GM20431 (cell line): ENCODE results near the gene NR3C2.

ENCODE experiments used
- in situ Hi-C: fragments of 300-500 bp; cut with MseI, MboI; formaldehyde crosslinking; loops from one replicate; pipeline ENCODE4 v1.15.0; 2020; ENCODE audit warnings: low sequenced_read_pairs; ENCODE audit not compliant: unreplicated experiment

The NR3C2 gene

GRCh38 chr4:148436512-148436911 lies 5.7 kb downstream of the NR3C2 start:
- in situ Hi-C loops = no loop called here

DNA sequence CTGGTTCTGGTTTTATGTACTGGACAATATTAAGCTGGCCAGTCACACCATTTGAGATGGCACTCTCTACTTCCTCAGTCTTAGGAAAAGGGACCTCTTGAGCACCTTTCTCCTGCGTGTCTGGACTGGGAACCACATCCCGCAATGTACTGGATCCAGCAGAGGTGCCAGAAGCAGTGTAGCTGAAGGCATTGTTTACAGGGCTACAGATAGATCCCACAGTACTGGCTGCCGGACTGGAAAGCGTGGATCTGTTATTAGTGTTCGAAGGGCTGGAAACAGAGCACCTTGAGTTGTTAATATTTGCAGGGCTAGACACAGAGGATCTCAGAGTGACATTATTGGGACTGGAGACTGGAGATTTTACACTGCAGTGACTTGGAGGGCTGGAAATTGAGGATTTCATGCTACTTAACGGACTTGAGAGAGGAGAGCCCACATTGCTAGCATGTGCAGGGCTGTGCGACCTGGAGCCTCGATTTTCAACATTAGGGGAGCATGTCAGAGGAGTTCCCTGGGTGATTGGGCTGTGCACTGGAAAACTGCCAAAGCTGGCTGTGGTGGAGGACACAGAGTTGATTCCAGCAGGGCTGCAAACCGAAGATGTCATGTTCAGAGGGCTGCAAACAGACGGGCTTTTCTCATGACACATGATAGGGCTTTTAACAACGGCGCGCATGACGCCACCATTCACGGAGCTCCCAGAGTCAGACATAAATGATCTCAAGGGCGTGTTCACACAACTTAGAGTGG lies 6.4 kb downstream of the NR3C2 start:
- in situ Hi-C loops = no loop called here

DNA sequence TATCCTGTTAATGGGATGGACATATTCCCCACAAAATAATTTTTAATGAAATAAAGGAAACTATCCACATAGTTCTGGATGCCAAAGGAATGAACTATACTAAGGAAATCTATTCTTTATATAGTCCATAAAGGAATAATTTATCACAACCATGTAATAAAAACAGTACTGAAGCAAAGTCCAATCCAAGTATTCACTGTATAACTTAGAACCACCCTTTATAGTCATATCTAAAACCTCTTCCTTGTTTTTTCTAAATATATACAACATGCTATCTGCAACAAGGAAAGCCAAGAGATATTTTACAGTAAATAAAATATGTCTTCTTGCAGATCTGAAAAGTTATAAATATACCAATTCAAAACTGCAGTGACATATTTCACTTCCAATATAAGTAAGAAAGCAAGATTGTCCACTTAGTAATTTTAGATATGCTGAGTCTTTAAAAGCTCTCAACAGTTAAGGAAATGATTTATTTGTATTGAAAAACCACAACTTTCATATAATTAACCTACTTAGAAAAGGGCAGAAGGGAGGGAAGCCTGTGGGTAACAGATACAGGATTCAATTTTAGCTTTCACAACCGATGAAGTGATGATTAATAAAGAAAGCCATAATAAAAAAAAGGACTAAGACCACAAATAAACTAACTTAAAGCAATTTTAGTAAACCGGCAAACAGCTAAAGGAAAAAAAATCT lies 8.0 kb downstream of the NR3C2 start:
- in situ Hi-C loops = no loop called here

DNA sequence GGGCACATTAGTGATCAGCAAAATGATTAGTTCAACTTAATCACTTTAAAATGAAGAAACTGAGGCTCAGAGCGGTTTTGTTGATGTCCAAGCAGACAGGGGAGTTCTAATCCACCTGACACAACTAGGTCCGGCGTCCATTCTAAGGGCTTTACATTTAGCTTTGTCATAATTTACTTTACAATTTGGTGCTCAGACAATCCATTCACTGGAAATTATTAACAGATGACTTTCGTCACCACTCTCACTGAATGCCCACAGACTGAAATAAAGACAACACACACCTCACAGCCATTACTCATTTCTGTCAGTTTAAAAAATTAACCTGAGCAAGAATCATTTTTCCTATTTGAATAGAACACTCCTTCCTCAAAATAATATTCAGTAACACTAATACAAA lies 10.8 kb downstream of the NR3C2 start:
- in situ Hi-C loops = no loop called here

DNA sequence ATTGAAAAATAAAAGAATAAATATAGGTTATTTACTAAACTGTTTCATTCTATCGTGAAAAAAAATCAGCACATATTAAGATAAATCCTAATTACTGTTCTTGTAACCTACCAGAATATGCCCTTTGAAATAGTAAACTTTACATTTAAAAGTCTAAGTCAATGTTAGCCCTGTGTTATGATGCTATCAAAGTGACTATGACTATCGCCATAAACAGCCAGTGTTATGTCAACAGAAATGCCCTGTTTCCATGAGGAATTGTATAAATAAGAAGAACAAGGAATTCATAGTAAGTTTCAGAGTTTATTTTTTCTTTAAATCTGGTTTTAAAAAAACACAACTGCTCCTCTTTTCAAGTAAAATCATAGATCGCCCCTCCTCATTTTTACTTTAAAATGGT lies 11.4 kb downstream of the NR3C2 start:
- in situ Hi-C loops = no loop called here

GRCh38 chr4:148429206-148429605 lies 13.0 kb downstream of the NR3C2 start:
- in situ Hi-C loops = no loop called here

GRCh38 chr4:148426643-148427042 lies 15.6 kb downstream of the NR3C2 start:
- in situ Hi-C loops = no loop called here

GRCh38 chr4:148425327-148426110 lies 16.7 kb downstream of the NR3C2 start:
- in situ Hi-C loops = no loop called here

GRCh38 chr4:148420397-148420796 lies 21.8 kb downstream of the NR3C2 start:
- in situ Hi-C loops = no loop called here

- in situ Hi-C loops = no loop called here
Observed at GRCh38 chr4:148415500-148415899, 26.7 kb downstream of the NR3C2 start.

- in situ Hi-C loops = no loop called here
Observed at GRCh38 chr4:148412460-148412994, 29.7 kb downstream of the NR3C2 start.

DNA sequence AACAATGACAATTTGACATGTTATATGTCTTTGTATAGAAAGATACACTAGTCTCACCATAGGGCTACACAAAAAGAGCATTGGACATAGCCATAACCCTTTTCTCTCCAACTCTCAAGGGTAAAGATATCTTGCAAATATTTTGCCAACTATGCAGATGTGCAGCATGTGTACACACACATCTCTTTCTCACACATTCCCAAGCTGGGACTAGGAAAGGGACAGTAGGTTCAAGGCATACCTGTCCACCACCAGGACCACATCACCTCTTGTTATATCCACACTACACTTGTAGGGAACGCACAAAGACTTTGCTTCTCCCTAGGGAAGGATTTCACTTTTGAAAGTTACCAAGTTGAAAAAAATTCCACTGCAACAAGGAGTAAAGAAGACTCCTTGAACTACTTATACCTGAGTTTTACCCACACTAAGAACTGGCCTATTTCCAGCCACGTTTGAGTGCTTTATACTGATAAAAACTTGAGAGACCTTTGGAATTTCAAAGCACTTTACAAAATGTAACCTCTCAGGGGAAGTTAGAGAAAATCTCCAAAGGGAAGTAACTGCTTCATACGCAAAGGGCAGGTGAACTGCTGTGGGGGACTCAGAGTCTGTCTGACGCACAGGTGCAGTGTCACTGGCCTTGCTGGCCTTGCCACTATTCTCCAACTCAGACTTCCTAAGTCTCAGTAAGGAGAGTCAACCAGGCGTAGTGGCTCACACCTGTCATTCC lies 36.9 kb downstream of the NR3C2 start:
- in situ Hi-C loops = no loop called here

GRCh38 chr4:148398988-148399387 lies 43.2 kb downstream of the NR3C2 start:
- in situ Hi-C loops = no loop called here

- in situ Hi-C loops = no loop called here
Observed at GRCh38 chr4:148397771-148398170, 44.4 kb downstream of the NR3C2 start.

GRCh38 chr4:148396986-148397673 lies 45.1 kb downstream of the NR3C2 start:
- in situ Hi-C loops = no loop called here

- in situ Hi-C loops = no loop called here
Observed at GRCh38 chr4:148395771-148396170, 46.4 kb downstream of the NR3C2 start.

DNA sequence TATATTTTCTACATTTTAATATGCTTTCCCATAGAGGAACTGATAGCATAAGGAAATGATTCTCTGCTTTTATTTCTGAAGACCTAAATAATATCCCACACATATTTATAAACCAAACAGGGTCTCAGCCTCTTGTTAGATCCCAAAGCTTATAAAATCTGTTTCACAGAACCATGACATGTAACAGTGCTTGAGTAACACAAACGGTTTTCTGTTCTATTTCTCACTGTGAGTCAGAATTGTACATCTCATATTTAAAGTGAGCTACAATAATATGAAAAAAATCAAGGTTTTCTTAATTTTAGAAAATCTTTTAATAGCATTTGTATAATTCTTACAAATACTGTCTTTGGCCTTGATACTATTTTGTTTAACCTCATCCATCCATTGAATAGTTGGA lies 51.2 kb downstream of the NR3C2 start:
- in situ Hi-C loops = no loop called here

GRCh38 chr4:148390311-148390710 lies 51.9 kb downstream of the NR3C2 start:
- in situ Hi-C loops = no loop called here

DNA sequence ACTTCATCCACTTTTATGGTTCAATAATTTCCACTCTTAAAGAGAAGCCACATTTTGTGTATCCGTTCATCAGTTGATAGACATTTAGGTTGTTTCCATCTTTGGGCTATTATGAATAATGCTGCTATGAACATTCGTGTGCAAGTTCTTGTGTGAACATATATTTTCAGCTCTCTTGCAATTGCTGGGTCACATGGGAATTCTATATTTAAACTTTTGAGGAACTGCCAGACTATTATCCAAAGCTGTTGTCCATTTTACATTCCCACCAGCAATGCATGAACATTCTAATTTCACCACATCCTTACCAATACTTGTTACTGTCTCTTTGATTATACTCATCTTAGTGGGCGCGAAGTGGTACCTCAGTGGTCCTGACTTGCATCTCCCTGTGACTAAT lies 61.9 kb downstream of the NR3C2 start:
- in situ Hi-C loops = no loop called here

DNA sequence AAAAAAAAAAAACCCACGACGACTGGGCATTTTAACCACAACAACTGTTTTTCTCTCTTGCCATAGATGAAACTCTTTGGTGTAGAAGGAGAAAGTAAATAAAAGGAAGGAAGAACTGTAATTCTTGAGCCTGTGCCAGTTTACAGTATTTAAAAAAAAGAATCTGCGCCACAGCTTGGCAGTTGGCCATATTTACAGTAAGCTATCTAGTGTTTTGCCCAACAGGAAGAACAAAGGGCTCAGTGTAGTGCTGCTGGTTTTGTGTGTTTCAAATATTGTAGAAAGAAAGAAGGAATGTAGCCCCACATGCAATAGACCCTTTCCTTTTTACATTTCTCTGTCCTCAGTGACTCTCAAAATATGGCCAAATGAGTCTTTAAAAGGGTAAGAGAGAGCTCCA lies 66.1 kb downstream of the NR3C2 start:
- in situ Hi-C loops = no loop called here
